Measurements from ENCODE around the gene FAM114A2.
"Not testable (repeated sequence)": the region's sequence is repeated elsewhere in the genome, so short reads cannot be mapped to it uniquely, and the experiment has no call there.

The FAM114A2 gene

DNA sequence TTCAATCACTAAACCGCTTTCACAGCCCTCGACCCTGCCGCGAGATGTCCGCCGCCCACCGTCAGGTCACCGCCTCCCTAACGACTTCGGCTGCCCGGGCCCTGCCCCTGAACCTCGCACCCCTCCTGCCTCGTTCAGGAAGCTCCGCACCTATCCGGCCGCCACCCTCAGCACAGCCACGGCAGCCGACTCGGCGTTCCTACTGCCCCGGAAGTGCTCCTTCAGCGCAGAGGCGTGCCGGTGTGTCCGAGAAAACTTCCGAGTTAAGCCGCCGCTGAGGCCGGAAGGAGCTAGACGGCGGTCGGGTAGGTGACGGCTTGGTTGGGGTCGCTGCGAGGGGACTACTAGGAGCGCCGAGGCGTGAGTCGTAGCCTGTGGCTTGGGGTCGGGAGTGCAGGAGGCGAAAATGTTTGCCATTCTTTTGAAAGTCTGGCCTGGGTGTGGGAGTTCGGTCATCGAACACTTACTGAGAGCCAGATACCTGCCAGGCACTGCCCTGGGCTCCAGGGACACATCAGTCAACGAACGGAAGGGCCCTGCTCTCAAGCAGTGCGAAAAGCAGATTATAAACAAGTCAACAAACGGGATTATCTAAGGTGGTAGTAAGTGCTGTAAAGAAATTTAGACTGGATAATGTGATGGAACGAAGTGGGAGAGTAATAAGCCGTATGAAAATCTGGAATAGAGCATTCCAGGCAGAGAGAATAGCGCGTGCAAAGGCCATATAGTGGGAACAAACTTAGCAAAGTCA is at the start of gene FAM114A2, which contains the start of gene MFAP3:
Gene FAM114A2 (minus strand): TSS at position 204 of the 751 bp plus-strand sequence. CDS start 3,957 bp downstream, outside the sequence.
Gene MFAP3 (plus strand): TSS at position 261 of the 751 bp plus-strand sequence. CDS start 10,756 bp downstream, outside the sequence.
- DNase-seq (ENCODE audit: low spot score), result peak; percentile 94

DNA sequence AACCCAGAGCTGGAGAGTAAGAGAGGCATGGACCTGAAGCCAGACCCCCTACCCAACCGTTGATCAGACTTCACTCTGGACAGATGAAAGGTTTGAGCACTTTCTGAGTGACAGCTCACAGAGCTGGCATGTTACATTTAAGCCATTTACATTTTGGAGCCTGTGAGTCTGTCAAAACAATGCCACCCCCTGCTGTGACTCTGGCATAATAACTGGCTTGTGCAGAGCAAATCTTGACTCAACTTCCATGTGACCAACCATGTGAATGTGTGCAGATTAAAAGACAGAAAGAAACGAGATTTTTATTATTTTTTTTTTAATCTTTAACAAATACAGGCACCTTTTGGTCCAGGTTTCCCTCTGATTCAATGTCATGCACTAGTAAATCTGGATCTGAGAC is 48.5 kb upstream of the FAM114A2 start:
- DNase-seq (ENCODE audit: low spot score), result peak; percentile 17

DNA sequence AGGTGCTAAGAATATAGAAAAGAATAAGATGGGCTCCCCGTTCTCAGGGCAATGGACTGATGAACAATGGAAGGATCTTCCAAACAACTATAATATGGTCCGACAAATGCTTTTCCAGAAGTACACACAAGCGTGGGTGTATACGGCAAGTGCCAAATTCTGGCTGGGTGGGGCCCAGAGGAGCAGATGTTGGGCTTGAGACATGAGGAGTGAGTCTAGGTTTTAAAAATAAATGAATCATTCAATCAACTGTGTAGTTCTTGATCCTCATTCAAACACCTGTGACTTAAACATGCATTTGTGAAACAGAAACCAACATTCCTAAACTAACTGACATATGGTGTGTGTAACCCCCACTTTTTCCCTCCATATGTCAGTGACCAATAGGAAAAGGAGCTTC is 47.9 kb upstream of the FAM114A2 start:
- DNase-seq (ENCODE audit: low spot score), result no peak

DNA sequence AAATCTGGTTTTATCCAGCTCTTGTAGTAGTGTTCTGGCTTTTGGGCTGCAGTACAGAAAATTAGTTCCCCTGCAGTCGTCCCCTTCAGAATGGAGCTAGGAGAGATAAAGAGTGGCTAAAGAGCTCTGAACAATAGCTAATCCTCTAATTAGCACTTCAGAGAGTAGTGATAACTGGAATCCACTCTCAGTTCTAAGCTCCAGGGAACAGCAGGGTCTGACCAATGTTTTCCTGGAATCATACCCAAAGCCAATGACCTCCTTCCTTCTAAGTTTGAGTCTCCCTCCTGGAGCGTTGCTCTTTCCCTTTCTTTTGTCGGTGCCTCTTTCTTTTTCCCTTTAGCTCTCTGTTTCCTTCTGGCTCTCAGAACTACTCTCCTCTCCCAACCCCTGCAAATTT is 47.4 kb upstream of the FAM114A2 start:
- no peak for DNase-seq (ENCODE audit: low spot score)

DNA sequence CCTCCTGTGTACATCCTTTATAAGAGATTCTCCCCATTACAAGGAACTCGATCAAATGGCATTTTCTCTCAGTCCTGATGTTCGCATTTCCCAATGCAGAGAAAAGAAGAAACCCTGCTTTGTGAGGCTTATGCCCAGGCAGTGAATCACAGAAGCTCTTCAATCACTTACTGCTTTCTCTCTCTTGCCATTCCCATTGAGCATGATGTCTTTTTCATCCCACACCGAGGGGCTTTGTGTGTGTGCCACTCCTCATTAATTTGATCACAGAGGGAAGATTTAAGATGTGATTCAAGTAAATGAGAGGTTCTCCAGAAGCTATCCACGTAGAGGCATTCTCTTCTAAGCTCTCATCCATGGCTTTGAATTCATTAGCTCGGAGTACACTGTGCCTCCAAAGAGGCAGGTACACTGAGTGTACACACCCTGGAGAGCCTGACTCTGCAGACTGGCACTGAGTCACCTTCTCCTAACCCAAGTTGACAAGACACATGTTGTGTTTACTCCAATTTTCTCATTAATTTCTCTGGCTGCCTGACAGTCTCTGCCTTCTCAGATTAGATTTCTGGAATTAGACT is 45.4 kb upstream of the FAM114A2 start:
- DNase-seq (ENCODE audit: low spot score), result no peak

DNA sequence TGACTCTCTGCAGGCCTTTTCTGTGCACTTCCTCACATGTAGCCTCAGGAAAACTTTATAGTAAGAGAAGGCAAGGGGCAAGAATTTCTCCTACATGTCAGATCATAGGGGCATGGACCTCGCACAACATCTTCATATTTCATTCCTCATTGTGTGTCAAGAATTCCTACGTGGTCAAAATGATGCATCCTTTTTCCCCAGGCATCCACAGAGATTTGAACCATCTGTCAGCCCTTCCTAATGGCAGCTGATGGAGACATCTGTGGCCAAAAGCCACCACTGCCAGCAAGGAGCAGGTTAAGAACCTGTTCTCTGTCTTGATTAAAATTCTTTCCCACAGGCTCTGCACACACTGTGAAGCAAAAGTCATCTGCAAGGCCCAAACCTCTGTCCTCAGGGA is 42.5 kb upstream of the FAM114A2 start:
- no peak for DNase-seq (ENCODE audit: low spot score)

DNA sequence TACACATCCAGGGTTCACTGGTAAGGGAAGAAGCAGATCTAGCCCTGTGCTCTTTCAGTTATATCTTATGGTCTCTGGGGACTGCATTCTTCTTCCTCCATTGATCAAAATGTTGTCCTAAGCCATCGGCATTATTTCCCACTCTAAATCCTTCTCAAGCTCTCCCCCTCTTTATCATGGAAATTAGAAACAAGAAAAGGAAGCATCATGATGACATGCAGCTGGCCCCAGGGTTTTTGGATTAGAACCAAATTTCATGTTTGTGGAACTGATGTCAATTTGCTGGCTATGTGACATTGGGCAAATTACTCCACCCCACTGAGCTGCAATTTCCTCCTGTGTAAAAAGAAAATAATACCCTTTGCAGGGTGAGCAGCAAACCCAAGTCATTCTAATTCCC is 39.6 kb upstream of the FAM114A2 start:
- DNase-seq (ENCODE audit: low spot score), result no peak

DNA sequence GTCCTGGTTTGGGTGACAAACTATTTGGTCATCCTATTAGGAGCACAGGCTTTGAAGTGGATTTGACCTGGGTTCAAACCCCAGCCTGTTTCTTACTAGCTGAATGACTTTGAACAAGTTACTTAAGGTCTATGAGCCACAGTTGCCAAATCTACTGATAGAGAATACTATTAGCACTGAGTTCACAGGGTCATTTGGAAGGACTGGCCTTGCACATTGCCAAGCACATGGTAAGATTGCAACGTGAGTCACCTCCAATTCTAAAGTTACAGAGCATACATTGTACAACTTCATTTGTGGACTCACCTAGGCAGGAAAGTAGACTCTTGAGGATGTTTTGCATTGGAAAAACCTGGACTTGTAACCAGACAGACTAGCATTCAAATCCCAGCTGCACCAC is 39.0 kb upstream of the FAM114A2 start:
- no peak for DNase-seq (ENCODE audit: low spot score)

DNA sequence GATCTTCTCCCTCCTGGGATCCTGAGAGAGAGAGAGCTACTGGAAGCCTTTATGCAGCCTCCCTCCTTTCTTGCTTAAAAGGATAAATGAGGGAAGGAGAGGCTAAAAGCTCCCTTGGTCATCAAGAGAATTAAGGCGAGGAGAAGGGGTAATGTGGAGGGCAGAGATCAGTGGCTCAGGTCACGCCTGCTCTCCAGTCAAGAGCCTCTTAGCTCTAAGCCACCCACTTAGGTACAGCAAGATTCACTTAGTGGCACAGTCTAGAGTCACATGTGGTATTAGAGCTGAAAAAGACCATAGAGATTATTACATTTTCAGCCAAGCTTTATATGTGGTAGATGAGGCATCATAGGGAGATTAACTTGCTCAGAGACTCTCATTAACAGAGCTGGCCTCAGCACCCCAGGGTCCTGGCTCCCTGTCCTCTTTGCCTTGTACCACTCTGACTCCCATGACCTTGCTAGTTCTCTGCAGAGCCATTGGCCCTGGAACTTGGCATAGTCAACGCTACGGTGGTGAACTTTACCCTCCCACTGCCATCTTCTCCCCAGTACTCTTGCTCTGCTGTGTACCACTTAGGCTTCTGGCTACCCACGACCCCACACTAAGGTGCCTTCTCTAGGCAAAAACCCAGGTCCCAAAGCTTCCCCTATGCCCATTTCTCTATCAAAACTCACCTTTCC is 37.7 kb upstream of the FAM114A2 start:
- no peak for DNase-seq (ENCODE audit: low spot score)

DNA sequence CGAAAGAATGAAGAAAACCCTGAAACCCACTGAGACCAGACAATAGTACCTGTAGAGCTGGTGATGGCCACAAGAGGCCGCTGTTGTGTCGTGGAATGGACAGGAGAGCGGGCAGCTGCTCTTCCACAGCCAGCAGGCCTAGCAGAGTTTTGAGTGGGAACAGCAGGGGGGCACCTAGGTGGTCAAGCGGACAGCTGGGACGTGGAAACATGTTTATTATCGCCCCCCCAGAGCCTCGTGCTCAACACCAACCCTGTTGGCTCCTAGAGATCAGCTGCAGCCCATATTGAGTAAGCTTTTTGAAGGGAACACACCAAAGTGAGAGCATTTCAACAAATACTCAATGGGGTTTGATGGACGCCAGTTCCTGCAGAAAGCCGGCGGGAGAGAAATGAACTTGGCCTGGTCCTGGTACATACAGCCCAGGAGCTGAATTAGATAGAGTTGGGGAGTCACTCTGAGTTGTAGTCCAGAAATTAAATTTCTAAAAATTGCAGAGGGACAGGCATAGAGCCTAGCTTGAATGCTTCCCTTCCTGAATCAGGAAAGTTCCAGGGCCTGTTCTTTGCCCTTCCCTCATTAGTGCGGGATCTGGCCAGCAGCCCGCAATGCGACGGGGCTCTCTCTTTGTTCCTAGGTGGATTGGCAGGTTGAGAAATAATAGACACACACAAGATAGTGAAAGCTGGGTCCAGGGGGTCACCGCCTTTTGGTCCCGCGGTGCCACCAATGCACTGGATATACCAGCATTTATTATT is 33.9 kb upstream of the FAM114A2 start:
- DNase-seq (ENCODE audit: low spot score), result peak; percentile 77

DNA sequence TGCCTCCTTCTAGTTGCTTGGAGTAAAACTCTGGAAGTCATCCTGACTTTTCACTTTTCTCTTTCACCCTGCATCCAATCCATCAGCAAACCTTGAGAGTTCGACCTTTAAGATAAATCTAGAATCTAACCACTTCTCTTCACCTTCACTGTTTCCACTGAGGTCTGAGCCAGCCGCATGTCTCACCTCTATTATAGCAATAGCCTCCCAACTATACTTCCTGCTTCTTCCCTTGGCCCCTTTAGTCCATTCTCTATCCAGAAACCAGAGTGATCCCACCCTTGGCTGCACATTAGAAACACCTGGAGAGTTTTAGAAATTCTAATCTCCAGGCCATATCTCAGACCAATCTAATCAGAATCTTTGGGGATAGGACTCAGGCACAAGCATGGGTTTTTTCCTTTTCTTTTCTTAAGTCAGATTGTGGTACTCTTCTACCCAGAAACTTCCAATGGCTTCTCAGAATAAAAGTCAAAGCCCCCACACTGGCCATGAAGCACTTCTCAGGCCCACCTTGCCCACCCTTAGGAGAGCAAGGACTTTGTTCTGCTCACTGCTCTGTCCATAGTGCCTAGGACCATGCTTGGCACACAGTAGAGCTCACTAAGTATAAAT is 33.2 kb upstream of the FAM114A2 start:
- DNase-seq (ENCODE audit: low spot score), result no peak

DNA sequence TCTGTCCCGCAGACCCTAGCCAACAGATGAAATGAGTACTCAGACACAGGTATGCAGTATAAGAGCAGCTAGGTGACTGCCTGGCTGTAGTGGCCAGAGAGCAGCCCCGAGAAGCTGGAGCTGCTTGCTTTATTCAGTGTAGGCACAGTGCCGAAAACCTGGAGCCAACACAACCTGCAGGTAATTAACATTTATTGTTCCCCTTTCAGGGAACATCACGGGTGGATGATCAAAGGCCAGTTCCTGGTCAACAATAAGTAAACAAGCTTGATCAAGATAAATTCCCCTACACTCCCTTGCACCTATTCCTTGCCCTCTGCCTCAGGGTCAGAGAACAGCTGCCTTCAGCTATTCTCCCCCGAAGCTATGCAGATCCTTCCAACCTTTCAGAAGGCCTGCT is 31.1 kb upstream of the FAM114A2 start:
- DNase-seq (ENCODE audit: low spot score), result not testable (repeated sequence)

DNA sequence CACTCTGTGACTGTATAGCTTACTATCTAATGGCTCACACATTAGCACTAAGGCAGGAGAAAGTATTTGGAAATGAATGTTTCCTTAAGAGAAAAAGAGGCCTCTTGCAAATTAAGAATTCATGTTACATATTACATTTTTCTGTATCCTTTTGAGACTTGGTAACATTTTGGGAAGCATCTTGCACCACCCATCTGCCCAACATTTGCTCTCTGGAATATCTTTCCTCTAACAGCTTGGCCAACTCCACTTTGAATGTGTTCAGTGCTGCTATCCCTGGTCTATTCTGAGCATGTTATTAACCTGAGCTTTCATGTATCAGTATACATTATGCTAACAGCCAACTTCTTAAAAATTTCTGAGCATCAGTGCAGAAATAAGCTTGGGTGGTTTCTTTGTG is 27.3 kb upstream of the FAM114A2 start:
- DNase-seq (ENCODE audit: low spot score), result no peak

DNA sequence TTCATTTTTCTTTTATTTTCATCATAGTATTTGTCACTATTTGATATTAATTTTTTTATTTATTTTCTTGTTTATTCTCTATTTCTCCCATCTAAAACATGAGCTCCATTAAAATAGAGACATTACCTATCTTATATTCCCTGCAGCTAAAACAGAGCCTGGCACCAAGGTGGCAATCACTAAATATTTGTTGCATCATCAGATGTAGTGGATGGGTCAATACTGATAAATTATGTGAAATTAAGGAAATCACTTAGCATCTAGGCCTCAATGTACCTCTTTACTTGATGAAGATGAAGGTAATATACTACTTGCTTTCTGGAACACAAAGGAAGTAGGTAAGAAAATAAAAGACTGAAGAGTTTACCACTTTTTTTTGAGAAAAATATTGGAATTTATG is 24.7 kb upstream of the FAM114A2 start:
- DNase-seq (ENCODE audit: low spot score), result no peak

DNA sequence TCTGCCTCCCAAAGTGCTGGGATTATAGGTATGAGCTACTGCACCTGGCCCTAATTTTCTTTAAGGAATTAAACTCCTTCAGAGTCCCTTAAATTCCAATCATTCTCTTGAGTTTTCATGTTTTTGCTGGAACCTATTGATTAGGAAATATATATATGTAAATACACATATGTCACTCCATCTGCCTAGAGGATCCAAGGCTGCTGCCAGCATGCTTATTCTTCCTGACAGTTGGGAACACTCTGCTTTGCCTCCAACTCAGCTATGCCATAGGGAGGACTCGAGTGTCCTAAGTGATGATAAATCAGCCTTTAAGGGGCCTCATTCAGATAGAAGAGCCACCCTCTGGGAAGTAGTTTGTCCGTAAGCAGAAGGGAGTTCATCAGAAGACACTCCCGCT is 21.9 kb upstream of the FAM114A2 start:
- no peak for DNase-seq (ENCODE audit: low spot score)

DNA sequence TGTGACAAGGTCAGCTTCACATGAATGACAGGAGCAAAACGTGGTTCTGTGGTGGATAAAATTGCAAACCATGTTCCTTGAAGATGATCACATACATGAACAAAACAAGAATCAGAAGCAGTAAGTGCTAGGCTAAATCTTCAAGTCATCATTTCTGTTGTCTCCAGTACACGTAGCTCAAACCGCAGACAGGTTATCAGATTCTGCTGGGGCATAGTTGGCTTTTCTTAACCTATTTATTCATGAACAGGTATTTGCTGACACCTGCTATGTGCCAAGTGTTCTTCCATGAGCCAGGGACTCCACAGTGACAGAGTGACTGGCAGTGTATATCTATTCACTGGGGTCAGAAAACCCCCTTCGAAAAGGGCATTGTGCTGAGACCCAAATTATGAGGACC is 20.9 kb upstream of the FAM114A2 start:
- no peak for DNase-seq (ENCODE audit: low spot score)

DNA sequence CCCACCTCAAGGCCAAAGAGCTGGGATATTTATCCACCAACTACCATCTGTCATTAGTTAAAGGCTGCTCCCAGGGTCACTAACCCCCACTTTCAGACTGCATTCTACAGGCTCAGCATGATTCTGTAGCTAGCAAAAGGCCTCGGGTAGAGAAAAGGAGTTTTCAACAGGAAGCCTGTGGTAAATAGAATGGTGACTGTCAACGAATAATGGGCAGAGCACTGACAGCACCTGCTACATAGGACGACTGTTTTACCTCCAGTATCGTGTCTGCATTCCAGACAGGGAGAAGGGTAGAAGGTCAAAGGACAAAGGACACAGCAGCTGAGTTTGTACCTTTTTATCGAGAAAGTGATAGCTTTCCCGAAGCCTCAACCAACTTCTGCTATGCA is 20.3 kb upstream of the FAM114A2 start:
- no peak for DNase-seq (ENCODE audit: low spot score)

DNA sequence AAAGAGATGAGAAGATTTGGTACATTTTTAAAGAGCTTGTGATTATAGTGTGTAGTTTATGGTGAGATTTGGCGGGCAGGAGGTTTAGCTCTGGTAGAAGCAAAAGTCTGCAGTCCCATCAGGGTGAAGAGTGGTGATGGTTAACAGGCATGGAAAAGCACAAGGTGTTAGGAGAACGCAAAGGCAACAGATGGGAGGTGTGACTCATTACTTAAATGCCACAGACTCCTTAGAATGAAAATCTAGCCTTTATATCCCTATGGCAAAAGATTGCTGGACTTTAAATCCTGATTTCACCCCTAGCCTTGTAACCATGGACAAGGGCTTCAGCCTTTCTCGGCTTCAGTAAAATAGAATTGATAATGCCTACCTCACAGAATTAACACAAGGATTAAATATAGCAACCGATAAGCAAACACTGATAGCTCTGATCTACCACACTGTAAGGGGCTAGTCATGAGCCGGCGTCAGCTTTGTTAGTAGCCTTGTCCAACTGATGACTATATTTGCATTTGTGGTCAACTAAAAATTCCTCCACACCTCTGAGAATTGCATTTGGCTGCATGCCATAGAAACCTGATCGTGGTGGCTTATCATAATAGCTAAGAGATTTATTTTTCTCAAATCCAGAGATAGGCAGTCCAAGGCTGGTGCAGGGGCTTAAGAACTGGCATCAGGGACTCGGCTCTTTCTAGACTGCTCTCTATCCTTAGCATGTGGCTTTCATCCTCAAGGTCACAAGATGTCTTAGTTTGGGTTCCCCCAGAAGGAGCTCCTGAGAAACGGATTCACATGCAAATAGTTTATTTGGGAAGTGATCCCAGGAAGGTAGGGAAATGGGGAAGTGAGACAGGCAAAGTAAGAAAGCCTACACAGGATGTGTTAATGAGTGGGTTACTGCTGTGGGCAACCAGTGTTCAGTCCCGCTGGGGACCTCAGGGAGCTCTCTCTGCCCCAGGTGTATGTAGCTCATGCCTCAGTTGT is 19.6 kb upstream of the FAM114A2 start:
- DNase-seq (ENCODE audit: low spot score), result peak; percentile 49

DNA sequence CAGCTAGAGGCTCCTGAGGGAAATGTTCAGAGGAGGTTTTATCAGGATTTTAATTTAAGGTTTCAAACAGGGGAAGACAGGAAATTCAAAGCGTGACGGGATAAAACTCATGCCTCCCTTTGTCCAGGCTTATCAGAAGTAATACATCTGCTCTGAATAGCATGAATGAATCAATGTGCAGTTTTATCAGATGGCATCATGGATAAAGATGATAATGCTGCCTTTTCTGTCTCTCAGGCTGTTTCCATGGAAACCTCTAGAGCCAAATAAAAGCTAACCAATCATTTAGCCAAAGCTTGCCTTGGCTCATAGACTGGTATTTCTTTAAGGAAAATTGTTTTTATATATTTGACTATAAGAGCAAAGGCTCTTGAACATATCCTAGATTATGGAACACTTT is 16.5 kb upstream of the FAM114A2 start:
- no peak for DNase-seq (ENCODE audit: low spot score)

DNA sequence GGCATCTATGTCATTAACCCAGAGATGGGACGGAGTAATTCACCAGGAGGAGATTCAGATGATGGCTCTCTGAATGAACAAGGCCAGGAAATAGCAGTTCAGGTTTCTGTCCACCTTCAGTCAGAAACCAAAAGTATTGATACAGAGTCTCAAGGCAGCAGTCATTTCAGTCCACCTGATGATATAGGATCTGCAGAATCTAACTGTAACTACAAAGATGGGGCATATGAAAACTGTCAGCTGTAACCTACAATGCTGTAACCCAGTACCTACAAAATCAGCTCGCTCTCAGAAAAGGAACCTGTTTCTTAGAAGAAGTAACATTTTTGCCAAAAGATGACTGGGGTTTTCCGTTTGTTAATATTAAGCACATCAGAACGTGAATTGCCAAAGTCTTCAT is 14.8 kb upstream of the FAM114A2 start:
- no peak for DNase-seq (ENCODE audit: low spot score)

DNA sequence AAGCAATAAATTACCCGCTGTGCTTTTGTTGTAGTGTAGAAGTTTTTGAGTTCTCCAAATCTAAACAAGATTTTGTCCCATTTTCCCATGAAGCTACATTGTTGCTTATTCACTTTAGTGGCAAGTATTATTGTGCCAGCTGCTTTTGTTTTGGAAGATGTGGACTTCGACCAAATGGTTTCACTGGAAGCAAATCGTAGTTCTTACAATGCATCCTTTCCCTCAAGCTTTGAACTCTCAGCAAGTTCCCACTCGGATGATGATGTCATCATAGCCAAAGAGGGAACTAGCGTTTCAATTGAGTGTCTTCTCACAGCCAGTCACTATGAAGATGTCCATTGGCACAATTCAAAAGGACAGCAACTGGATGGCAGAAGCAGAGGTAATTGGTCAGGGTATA is 10.9 kb upstream of the FAM114A2 start:
- DNase-seq (ENCODE audit: low spot score), result no peak
